Measurements from ENCODE around the gene METTL13.

DNA sequence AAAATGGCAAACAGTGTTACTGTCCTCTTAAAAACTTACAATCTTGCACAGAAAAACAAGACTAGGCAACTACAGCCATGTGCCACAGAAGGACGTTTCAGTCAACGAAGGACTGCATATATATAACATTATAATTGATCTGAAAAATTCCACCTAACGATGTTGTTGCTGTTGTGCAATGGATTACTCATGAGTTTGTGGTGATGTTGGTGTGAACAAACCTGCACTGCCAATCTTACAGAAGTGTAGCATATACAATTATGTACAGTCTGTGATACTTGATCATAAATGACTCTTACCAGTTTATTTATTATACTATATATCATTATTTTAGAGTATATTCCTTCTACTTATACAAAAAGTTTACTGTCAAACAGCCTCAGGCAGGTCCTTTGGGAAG, 32.8 kb upstream of the METTL13 start:
- TF ChIP-seq, protein P1, sequence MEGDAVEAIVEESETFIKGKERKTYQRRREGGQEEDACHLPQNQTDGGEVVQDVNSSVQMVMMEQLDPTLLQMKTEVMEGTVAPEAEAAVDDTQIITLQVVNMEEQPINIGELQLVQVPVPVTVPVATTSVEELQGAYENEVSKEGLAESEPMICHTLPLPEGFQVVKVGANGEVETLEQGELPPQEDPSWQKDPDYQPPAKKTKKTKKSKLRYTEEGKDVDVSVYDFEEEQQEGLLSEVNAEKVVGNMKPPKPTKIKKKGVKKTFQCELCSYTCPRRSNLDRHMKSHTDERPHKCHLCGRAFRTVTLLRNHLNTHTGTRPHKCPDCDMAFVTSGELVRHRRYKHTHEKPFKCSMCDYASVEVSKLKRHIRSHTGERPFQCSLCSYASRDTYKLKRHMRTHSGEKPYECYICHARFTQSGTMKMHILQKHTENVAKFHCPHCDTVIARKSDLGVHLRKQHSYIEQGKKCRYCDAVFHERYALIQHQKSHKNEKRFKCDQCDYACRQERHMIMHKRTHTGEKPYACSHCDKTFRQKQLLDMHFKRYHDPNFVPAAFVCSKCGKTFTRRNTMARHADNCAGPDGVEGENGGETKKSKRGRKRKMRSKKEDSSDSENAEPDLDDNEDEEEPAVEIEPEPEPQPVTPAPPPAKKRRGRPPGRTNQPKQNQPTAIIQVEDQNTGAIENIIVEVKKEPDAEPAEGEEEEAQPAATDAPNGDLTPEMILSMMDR (IDR thresholded peaks at IDR 0.05; ENCODE audit: control extremely low read depth in 1 of 3, insufficient read depth in 1 of 3, low read depth in 1 of 3, low read length in 3 of 3), result no peak
- TF ChIP-seq SP1 (IDR thresholded peaks at IDR 0.05; ENCODE audit: low read depth, low read length) (no peak), CHD2 (IDR thresholded peaks at IDR 0.05; ENCODE audit: low read length) (no peak), SUZ12 (IDR thresholded peaks at IDR 0.05; ENCODE audit: low read length) (no peak), POLR2A (IDR thresholded peaks at IDR 0.05; ENCODE audit: control extremely low read depth in 1 of 2, low read depth in 2 of 2, low read length in 2 of 2) (no peak), HDAC2 (IDR thresholded peaks at IDR 0.05; ENCODE audit: borderline replicate concordance in 1 of 2, low read depth in 2 of 2, low read length in 2 of 2) (no peak), POLR2AphosphoS5 (IDR thresholded peaks at IDR 0.05; ENCODE audit: low read depth, low read length) (no peak)
